ENCODE results near the gene ELN. TPM values are rescaled to one million over a fixed set of nuclear protein-coding genes. Genes with fewer than 3 reads are reported as not detected.

Gene ELN
- total RNA-seq, 4 donors from 2014 or later, result 29.6 to 224 (median 108) TPM

GRCh38 chr7:74025730-74026129 lies 2.2 kb upstream of the ELN start:
- TF ChIP-seq CTCF (IDR thresholded peaks at IDR 0.05; ENCODE audit: low read depth), result no peak

- TF ChIP-seq CTCF (IDR thresholded peaks at IDR 0.05; ENCODE audit: low read depth), result no peak
Measured at GRCh38 chr7:74026406-74026902, 1.5 kb upstream of the ELN start.

- no peak for TF ChIP-seq CTCF (IDR thresholded peaks at IDR 0.05; ENCODE audit: low read depth)
Measured at GRCh38 chr7:74026903-74027682, 880 bp upstream of the ELN start.

GRCh38 chr7:74028321-74028838 lies 407 bp downstream of the ELN start:
- TF ChIP-seq CTCF (IDR thresholded peaks at IDR 0.05; ENCODE audit: low read depth), result no peak

GRCh38 chr7:74029089-74029785 lies 1.3 kb downstream of the ELN start:
- TF ChIP-seq CTCF (IDR thresholded peaks at IDR 0.05; ENCODE audit: low read depth), result no peak

GRCh38 chr7:74029991-74030415 lies 2.0 kb downstream of the ELN start:
- TF ChIP-seq CTCF (IDR thresholded peaks at IDR 0.05; ENCODE audit: low read depth), result no peak

GRCh38 chr7:74030861-74031260 lies 2.9 kb downstream of the ELN start:
- no peak for TF ChIP-seq CTCF (IDR thresholded peaks at IDR 0.05; ENCODE audit: low read depth)

Data from subcutaneous adipose tissue (tissue), 4 donors.